Erythroblast (primary cell): ENCODE measurements around the gene BRD8.
"Not testable (repeated sequence)": the region's sequence is repeated elsewhere in the genome, so short reads cannot be mapped to it uniquely, and the experiment has no call there.

ENCODE experiments used
- DNase-seq, 2 experiments: peaks; one replicate each; lab custom pipeline; 2025; lab: John Stamatoyannopoulos, UW
- GATA1 ChIP-seq: IDR thresholded peaks from 2 replicates; pipeline ENCODE4 v1.6.1; 2011; ENCODE audit warnings: low read depth, mild to moderate bottlenecking, control low read depth, low read length, moderate library complexity
- POLR2A ChIP-seq: IDR thresholded peaks from 2 replicates; pipeline ENCODE4 v1.6.1; 2011; ENCODE audit warnings: mild to moderate bottlenecking, low read length

The BRD8 gene

DNA sequence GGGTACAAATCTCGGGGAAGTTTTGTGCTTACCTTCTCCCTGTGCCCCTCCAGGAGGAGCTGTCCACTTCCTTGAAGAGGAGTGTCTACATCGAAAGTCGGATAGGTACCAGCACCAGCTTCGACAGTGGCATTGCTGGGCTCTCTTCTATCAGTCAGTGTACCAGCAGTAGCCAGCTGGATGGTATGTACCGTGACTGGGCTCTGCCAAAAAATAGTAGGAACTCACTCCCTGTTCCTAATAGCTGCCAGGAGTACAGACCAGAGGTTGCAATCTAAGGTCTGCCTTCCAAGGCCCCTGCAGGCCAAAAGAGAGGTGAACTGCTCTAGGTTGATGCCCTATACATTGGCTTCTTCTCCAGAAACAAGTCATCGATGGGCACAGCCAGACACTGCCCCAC, 4.4 kb upstream of the BRD8 start:
- no peak for TF ChIP-seq POLR2A
- TF ChIP-seq GATA1, result no peak
- DNase-seq, result no peak

GRCh38 chr5:138180841-138181240, 2.4 kb upstream of the BRD8 start:
- TF ChIP-seq POLR2A (no peak), GATA1 (no peak)
- DNase-seq, result no peak

DNA sequence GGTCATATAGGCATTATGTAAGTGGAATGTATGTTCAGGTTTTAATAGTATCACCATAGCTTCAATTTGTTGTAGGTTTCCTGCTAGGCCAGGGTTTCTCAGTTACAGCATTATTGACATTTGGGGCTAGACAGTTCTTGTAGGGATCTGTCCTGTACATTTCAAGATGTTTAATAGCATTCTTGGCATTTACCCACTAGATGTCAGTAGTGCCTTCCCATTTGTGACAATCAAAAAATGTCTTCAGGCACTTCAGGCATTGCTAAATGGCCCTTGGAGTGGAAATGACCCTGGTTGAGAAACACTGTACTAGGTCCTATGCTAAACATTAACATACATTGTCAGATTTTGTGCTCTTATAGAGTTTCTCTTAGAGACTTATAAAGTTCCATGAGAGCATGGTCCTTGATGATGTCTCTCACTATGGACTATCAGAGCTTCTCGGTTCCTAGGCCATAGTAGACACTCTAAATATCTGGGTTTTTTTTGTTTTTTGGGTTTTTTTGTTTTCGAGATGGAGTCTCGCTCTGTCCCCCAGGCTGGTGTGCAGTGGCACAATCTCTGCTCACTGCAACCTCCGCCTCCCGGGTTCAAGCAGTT, 1.9 kb upstream of the BRD8 start:
- TF ChIP-seq GATA1, result no peak

DNA sequence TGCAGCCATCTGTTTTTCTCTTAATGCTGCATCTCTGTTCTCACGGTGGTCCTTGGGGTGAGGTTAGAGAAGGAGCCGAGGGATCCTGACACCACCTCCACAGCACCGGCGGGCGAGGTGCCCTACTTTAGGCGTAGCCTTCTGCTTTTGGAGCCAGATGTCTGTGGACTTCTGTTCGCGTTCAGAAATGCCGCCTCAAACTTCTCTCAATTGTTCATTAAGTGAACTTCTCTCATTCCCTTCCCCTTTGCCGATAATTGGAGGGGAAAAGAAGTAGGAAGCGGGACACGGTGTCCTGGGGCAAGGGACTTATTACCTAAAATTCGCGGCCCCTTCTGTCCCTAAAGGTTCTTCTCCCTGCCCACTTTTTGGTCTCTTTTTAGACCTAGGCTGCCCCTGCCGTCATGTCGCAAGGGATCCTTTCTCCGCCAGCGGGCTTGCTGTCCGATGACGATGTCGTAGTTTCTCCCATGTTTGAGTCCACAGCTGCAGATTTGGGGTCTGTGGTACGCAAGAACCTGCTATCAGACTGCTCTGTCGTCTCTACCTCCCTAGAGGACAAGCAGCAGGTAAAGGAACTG, 937 bp upstream of the BRD8 start:
- DNase-seq, result peak; percentile 71 to 72
- TF ChIP-seq GATA1 (no peak), POLR2A (no peak)

More for the DNA sequence above, 1.9 kb upstream of the BRD8 start:
- DNase-seq, result peak; percentile 84

DNA sequence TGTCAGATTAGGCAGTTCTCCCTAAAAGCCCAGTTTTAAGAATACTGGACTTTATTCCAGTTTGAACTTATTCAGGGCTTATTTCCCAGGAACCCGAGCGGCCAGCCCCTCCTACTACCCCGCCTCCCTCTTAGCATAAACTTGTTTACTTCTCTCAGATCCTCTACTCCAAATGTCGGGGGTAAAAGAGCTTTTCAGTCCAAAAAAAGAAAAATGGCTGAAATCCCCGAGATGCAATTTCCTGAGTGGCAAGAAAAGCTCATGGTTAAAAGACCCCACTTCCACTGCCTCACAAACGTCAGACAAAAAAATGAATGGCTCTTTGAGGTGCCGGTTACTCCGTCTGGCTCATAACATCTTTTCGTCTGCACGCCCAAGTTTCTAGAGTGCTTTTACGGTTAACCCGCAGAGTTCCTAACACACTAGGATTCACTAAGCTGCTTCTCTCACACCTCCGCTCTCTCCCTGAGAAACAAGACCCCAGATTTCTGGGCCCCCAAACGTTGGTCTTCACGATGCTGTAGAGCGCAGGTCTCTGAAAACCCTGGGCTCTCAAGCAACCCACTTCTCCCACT, 402 bp downstream of the BRD8 start:
- peak; percentile 66 to 75 for DNase-seq
- no peak for TF ChIP-seq GATA1
- no peak for TF ChIP-seq POLR2A

DNA sequence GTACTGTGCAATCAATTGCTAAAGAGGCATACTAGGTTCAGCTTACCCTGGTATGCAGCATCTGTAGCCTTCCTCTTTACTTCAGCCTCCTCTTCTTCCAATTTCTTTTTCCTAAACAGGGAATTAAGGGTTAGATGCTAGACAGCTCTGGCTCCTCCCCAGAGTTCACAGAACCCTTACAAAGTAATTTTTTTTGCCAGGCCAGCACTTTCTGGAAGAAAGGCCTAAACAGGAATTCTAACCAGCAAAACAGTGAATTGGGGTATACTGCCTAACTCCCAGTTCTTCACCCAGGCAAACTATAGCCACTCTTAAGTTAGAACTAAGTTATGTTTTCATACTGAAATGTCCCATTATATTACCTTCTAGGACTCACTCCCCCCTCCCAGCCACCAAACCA, 8.1 kb downstream of the BRD8 start:
- no peak for TF ChIP-seq POLR2A
- TF ChIP-seq GATA1, result no peak
- DNase-seq, result no peak

- DNase-seq, result no peak
- TF ChIP-seq POLR2A, result no peak
- TF ChIP-seq GATA1, result no peak
Observed at GRCh38 chr5:138169124-138169523, 9.3 kb downstream of the BRD8 start.

DNA sequence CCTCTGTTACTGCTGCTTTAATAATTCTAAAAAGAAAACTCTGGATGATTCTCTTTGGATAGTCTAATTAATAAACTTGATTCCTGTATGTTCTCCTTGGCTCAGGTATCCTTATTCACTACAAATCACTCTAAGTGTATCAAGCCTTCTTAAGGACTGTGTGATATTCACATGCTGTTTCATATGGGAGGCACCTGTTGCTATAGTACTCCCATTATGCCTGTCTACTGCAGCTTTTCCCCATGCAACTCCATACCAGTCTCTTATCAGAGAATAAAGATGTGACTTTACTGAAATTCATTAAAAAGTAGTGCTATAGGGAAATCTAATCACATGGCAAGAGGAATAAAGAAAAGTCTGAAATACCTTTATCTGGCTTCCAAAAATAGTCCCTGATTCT, 14.7 kb downstream of the BRD8 start:
- TF ChIP-seq POLR2A (no peak), GATA1 (no peak)
- no peak for DNase-seq

- TF ChIP-seq GATA1, result no peak
- TF ChIP-seq POLR2A, result no peak
- no peak for DNase-seq
Observed at GRCh38 chr5:138160706-138161105, 17.7 kb downstream of the BRD8 start.

- DNase-seq, result no peak
- TF ChIP-seq POLR2A, result no peak
- no peak for TF ChIP-seq GATA1
Observed at GRCh38 chr5:138159666-138160065, 18.8 kb downstream of the BRD8 start.

- TF ChIP-seq GATA1 (no peak), POLR2A (no peak)
- DNase-seq, result no peak
Observed at GRCh38 chr5:138157626-138158025, 20.8 kb downstream of the BRD8 start.

GRCh38 chr5:138155977-138156376, 22.5 kb downstream of the BRD8 start:
- not testable (repeated sequence) for DNase-seq

- TF ChIP-seq POLR2A (no peak), GATA1 (no peak)
- DNase-seq, result no peak
Observed at GRCh38 chr5:138149530-138149929, 28.9 kb downstream of the BRD8 start.

DNA sequence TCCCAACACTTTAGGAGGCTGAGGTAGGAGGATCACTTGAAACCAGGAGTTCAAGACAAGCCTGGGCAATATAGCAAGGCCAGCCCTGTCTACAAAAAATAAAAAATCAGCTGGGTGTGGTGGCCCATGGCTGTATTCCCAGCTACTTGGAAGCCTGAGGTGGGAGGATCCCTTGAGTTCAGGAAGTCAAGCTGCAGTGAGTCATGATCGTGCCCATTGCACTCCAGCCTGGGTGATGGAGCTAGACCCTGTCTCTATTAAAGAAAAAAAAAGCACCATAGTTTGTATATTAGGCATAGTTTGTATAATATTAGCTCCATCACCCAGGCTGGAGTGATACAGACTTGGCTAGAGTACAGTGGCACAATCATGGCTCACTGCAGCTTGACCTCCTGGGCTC, 29.6 kb downstream of the BRD8 start:
- peak in 1 of 2 experiments; percentile 27 for DNase-seq
- TF ChIP-seq GATA1 (no peak), POLR2A (no peak)

GRCh38 chr5:138143578-138143977, 34.9 kb downstream of the BRD8 start:
- DNase-seq, result not testable (repeated sequence)

GRCh38 chr5:138141734-138142133, 36.7 kb downstream of the BRD8 start:
- DNase-seq, result no peak
- no peak for TF ChIP-seq POLR2A
- no peak for TF ChIP-seq GATA1

DNA sequence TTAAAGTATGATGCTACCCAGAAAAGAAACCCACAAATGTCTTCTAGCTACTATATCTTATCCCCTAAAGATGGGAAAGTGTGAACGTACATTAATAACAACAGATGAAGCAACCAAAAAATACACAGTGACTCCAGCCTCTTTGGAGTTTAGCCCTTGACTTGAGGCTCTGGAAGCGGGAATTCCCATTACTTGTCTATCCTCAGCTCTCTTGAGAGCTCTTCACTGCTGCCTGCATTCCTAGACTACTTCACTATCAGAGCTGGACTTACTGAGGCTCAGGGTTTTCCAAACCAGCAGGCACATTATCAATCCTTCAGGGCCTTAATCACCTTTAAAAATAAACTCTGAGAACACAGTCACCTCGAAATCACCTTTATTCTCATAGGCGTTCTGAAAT, 38.2 kb downstream of the BRD8 start:
- no peak for DNase-seq
- no peak for TF ChIP-seq GATA1
- no peak for TF ChIP-seq POLR2A
